ENCODE results near the gene ARHGAP26. TPM values are rescaled to one million over a fixed set of nuclear protein-coding genes. Genes with fewer than 3 reads are reported as not detected.

ARHGAP26 gene
- total RNA-seq, 4 donors from 2014 or later = 22.3 to 40.7 (median 28.2) TPM

- 90% methylated on average over 4 of the region's 4 CpGs for WGBS
- H3K4me1 ChIP-seq = peaks cover 15 to 35% (median 28%) of the 10 kb centered on the region in 4 donors
Measured at GRCh38 chr5:142757564-142757963, 12.6 kb upstream of the ARHGAP26 start.

GRCh38 chr5:142758062-142758795, 11.9 kb upstream of the ARHGAP26 start:
- intact Hi-C loops (cut with DNase I) = no loop called here

More at GRCh38 chr5:142757564-142757963, 12.6 kb upstream of the ARHGAP26 start:
- Histone ChIP-seq H3K27me3 (no peaks in the 10 kb centered on the region), H3K9me3 (no peaks in the 10 kb centered on the region), H3K36me3 (no peaks in the 10 kb centered on the region), H3K27ac (replicated peaks in 1 of 4) (no peak overlapping the region), H3K4me3 (no peak overlapping the region)
- no peak for TF ChIP-seq CTCF (IDR thresholded peaks at IDR 0.05)
- DNase-seq (ENCODE audit: extremely low spot score) = no peak
- intact Hi-C loops (cut with DNase I) = no loop called here

GRCh38 chr5:142758796-142759145, 11.4 kb upstream of the ARHGAP26 start:
- Histone ChIP-seq H3K4me3 (no peak overlapping the region), H3K4me1 (peaks cover 4 to 23% (median 16%) of the 10 kb centered on the region in 4 donors), H3K27ac (replicated peaks in 1 of 4) (no peak overlapping the region), H3K9me3 (no peaks in the 10 kb centered on the region), H3K36me3 (no peaks in the 10 kb centered on the region), H3K27me3 (no peaks in the 10 kb centered on the region)
- WGBS = 75% methylated on average over 1 of the region's 1 CpG
- intact Hi-C loops (cut with DNase I) = no loop called here
- no peak for DNase-seq (ENCODE audit: extremely low spot score)
- TF ChIP-seq EP300 (IDR thresholded peaks at IDR 0.05) (no peak), POLR2AphosphoS5 (IDR thresholded peaks at IDR 0.05) (no peak), CTCF (IDR thresholded peaks at IDR 0.05) (no peak), POLR2A (IDR thresholded peaks at IDR 0.05; ENCODE audit: low read depth) (no peak)

More at GRCh38 chr5:142758062-142758795, 11.9 kb upstream of the ARHGAP26 start:
- Histone ChIP-seq H3K4me1 (peaks cover 9 to 28% (median 21%) of the 10 kb centered on the region in 4 donors), H3K27me3 (no peaks in the 10 kb centered on the region), H3K4me3 (no peak overlapping the region), H3K36me3 (no peaks in the 10 kb centered on the region), H3K27ac (replicated peaks in 1 of 4) (no peak overlapping the region), H3K9me3 (no peaks in the 10 kb centered on the region)
- DNase-seq (ENCODE audit: extremely low spot score) = no peak
- no peak for TF ChIP-seq POLR2AphosphoS5 (IDR thresholded peaks at IDR 0.05)
- TF ChIP-seq CTCF (IDR thresholded peaks at IDR 0.05) = no peak
- TF ChIP-seq EP300 (IDR thresholded peaks at IDR 0.05) = no peak
- no peak for TF ChIP-seq POLR2A (IDR thresholded peaks at IDR 0.05; ENCODE audit: low read depth)
- 82% methylated on average over 7 of the region's 7 CpGs for WGBS

- intact Hi-C loops (cut with DNase I) = no loop called here
Measured at GRCh38 chr5:142763701-142764100, 6.5 kb upstream of the ARHGAP26 start.

More at GRCh38 chr5:142763701-142764100, 6.5 kb upstream of the ARHGAP26 start:
- WGBS = 75% methylated on average over 1 of the region's 1 CpG
- no peaks in the 10 kb centered on the region for H3K9me3 ChIP-seq
- H3K4me3 ChIP-seq = no peak overlapping the region
- no peak for DNase-seq (ENCODE audit: extremely low spot score)
- no peaks in the 10 kb centered on the region for H3K36me3 ChIP-seq
- no peak overlapping the region for H3K27ac ChIP-seq (replicated peaks in 1 of 4)
- TF ChIP-seq CTCF (IDR thresholded peaks at IDR 0.05) = no peak
- TF ChIP-seq POLR2AphosphoS5 (IDR thresholded peaks at IDR 0.05) = no peak
- no peak for TF ChIP-seq EP300 (IDR thresholded peaks at IDR 0.05)
- TF ChIP-seq POLR2A (IDR thresholded peaks at IDR 0.05; ENCODE audit: low read depth) = no peak
- H3K27me3 ChIP-seq = no peaks in the 10 kb centered on the region
- no peaks in the 10 kb centered on the region for H3K4me1 ChIP-seq
